Hematopoietic multipotent progenitor cell (in vitro differentiated cells): ENCODE results near the gene ADAM11. TPM values are rescaled to one million over a fixed set of nuclear protein-coding genes. Genes with fewer than 3 reads are reported as not detected.

Source experiments
- DNase-seq, 3 donors: peaks; one replicate each; pipeline ENCODE4 v3.0.0-alpha.2; 2011 to 2015; ENCODE audit warnings: low read depth in 2 of 3, low spot score in 2 of 3
- small RNA-seq: library from RNA; depleted of rRNA; stranded (forward); fragments of <200 nt; gene quantifications from one replicate; pipeline ENCODE3, GENCODE V24; 2012
- total RNA-seq: library from RNA; depleted of rRNA; stranded (reverse); fragments of >200 nt; gene quantifications from one replicate; pipeline ENCODE4 v1.2.3, GENCODE V29; 2012

Gene ADAM11
- total RNA-seq, 1 donor, result 1.6 TPM

DNA sequence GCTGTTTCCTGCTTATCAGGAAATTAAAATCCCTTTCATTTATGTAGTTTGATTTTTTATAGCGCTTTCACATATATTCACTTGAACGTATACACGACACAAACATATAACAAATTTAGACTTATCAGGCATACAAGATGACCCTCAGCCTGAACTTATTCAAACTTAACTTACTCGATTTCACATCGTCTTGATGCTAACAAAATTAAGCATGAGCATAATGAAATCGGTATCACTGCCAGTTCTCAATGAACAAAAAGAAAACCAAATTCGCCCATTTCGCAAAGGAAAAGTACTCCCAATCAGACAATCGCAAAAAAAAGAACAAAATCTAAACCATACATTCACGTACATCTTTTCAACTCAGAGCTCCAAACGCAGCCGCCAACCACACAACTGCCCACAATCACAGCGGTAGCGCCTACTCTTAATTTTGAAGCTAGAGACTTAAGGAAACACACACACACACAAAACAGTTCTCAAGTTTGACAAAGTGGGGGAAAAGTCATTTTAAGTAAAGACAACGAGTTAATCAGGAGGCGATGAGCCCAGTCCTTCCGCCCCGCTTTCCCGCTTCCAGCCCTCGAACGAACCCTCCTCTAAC lies 70.2 kb downstream of the ADAM11 start:
- peak; percentile 7 to 59 (median 44) for DNase-seq

DNA sequence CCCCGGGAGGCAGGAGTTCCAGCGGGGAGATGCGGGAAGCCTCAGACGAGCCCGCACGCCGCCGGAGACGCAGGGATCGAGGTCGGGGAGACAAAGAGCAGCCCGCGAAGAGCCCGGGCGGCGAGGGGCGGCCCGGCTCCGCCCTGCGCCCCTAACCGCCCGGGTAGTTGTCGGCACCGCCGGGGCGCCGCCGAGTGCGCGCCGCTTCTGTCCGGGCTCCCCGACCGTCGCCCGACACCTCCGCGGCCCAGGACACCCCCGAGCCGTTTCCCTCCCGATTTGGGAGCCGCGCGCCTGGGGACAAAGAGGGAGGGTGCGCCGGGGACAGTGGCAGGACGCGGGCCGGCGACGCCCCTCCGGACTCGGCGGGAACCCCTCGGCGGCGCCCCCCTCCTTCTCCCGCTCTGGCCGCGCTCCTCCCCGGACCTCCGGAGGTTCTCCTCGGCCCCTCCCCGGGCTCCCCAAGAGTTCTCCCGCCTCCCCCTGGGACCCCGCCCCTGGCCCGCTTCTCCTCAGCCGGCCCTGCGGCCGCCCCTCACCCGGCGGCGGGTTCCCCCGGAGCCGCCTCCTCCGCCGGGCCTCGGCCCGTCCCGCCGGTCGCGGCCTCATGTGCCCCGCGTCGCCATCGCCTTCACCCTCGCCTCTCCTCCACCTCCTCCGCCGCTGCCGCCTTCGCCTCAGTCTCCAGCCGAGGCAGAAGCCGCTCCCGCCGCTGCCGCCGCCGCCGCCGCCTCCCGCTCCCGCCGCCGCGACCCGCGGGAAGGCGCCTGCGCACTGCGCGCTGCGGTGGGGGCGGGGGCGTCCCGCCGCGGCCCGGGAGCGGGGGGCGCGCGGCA lies 71.0 kb downstream of the ADAM11 start, which contains the start of gene GJC1:
Gene GJC1 (minus strand): TSS at position 765 of the 836 bp plus-strand sequence. CDS start 24,470 bp downstream, outside the sequence.
- DNase-seq, result peak in 1 of 3 donors; percentile 9

DNA sequence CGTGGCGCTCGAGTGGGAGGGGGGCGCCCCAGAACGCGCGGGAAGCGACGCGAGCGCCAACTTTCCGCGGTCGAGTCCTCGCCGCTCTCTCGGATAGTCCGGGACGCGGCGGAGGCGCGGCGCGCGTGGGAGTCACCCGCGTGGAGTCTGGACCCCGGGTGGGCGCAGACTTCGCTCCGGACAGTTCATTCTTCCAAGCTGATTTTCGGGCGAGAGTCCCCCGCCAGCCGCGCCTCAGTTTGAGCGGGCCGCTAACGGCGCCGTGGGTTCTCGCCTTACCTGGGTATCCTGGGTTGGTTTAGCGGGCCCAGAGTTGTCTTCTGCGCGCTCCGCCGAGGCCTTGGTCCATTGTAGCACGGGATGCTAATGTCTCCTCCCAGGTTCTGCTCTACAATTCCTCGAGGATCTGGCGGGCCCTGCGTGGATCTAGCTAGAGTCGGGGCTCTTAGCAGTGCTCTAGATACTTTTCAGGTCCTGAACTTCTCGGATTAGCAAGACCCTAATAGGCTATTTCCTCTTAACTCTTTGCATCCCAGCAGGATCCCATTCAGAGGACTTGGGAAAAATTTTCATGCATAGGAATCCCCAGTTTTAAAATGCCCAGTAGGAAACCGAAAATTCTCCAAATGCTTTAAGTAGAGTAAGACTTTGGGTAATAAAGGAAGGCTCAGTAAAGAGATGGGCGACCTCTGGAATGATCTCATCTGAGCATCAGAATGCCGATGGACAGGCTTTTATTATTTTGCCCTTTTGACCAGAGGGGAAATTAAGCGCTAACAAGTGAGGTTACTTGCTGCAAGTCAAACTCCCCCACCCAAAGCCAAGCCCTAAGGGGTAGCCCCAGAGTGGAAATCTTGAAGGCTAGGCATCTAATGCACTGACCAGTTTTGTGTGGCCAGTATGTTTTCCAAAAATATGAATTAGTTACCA lies 71.8 kb downstream of the ADAM11 start:
- peak in 1 of 3 donors; percentile 9 for DNase-seq

DNA sequence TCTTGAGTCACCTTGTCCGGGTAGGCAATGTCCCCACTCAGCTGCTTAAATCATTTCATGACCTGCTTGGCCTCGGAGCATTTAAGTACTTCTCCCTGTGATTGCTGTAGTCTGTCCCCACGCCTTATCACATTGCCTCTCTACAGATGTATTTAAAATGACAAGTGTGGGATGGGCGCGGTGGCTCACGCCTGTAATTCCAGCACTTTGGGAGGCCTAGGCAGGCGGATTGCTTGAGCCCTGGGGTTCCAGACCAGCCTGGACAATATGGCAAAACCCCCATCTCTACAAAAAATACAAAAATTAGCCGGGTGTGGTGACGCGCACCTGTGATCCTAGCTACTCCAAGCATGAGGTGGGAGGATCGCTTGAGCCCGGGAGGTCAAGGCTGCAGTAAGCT lies 72.6 kb downstream of the ADAM11 start:
- DNase-seq, result no peak

Small RNA genes within 50 kb of the gene (small RNA-seq; reads per million reads assigned to genes)
- not detected for gene RN7SL819P

Other genes starting within 250 kb of the ADAM11 start
- 1.1 TPM for gene FZD2, start 201.5 kb upstream of the ADAM11 start, total RNA-seq
- 0.27 TPM for gene MEIOC, start 102.5 kb upstream of the ADAM11 start, total RNA-seq
- 7.5 TPM for gene CCDC43, start 69.2 kb upstream of the ADAM11 start, total RNA-seq
- gene DBF4B, start 50.3 kb upstream of the ADAM11 start, total RNA-seq, result 4.8 TPM
- gene GJC1, start 71.3 kb downstream of the ADAM11 start, total RNA-seq, result under 0.01 TPM
- gene HIGD1B, start 88.9 kb downstream of the ADAM11 start, total RNA-seq, result not detected
- gene EFTUD2, start 140.5 kb downstream of the ADAM11 start, total RNA-seq, result 121 TPM
- gene GFAP, start 156.5 kb downstream of the ADAM11 start, total RNA-seq, result not detected
- 0.81 TPM for gene KIF18B, start 188.8 kb downstream of the ADAM11 start, total RNA-seq
- not detected for gene C1QL1, start 209.3 kb downstream of the ADAM11 start, total RNA-seq